ENCODE data around the gene CHST11.

The CHST11 gene

DNA sequence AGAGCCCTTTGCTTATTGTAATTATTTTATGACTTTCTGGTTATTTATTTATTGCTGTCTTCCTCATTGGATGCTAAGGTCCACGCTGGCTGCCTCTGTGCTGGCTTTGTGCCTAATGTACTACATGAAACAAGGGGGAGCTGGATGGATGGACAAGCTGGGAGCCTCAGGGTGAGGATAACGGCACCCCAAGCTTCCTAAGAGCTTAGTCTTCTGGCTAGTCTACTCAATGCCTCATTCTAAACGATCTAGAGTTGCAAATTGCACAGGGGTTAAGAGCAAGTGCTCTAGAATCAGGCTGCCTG is 172.0 kb downstream of the CHST11 start:
- H3K36me3 ChIP-seq (ENCODE audit: control insufficient read depth in 2 of 2, insufficient read depth in 1 of 2, low read length in 2 of 2): no peaks in the 10 kb centered on the region
- no peaks in the 10 kb centered on the region for H3K9me3 ChIP-seq (ENCODE audit: control insufficient read depth, insufficient read depth, low read depth, low read length)
- peaks cover 12% of the 10 kb centered on the region; the same call in 1 of the 2 replicates for H3K4me1 ChIP-seq (ENCODE audit: control insufficient read depth, insufficient read depth, low read length)
- ChIA-PET CTCF (no interaction called here), POLR2A (no interaction called here)
- no peak overlapping the region for H3K4me3 ChIP-seq (ENCODE audit: low read depth, low read length)
- TF ChIP-seq GLIS1 (tag by site-specific recombination; IDR thresholded peaks at IDR 0.05) (no peak), ZNF701 (tag by site-specific recombination; IDR thresholded peaks at IDR 0.05) (no peak), ZNF776 (tag by site-specific recombination; IDR thresholded peaks at IDR 0.05; ENCODE audit: borderline replicate concordance) (no peak), ZNF664 (tag by site-specific recombination; IDR thresholded peaks at IDR 0.05) (no peak), ZBTB1 (tag by site-specific recombination; IDR thresholded peaks at IDR 0.05) (no peak), SP2 (tag by site-specific recombination; IDR thresholded peaks at IDR 0.05) (no peak), ZNF112 (tag by site-specific recombination; IDR thresholded peaks at IDR 0.05) (no peak), ZNF426 (tag by site-specific recombination; IDR thresholded peaks at IDR 0.05) (no peak), ZNF239 (tag by site-specific recombination; IDR thresholded peaks at IDR 0.05) (no peak), ZNF747 (tag by site-specific recombination; IDR thresholded peaks at IDR 0.05) (no peak), ZNF501 (tag by site-specific recombination; IDR thresholded peaks at IDR 0.05) (no peak), EGR2 (tag by site-specific recombination; IDR thresholded peaks at IDR 0.05; ENCODE audit: low read depth) (no peak), GLI4 (tag by site-specific recombination; IDR thresholded peaks at IDR 0.05) (no peak), ZNF621 (tag by site-specific recombination; IDR thresholded peaks at IDR 0.05) (no peak), ZNF138 (tag by site-specific recombination; IDR thresholded peaks at IDR 0.05; ENCODE audit: borderline replicate concordance) (no peak)
- TF ChIP-seq, protein P1, sequence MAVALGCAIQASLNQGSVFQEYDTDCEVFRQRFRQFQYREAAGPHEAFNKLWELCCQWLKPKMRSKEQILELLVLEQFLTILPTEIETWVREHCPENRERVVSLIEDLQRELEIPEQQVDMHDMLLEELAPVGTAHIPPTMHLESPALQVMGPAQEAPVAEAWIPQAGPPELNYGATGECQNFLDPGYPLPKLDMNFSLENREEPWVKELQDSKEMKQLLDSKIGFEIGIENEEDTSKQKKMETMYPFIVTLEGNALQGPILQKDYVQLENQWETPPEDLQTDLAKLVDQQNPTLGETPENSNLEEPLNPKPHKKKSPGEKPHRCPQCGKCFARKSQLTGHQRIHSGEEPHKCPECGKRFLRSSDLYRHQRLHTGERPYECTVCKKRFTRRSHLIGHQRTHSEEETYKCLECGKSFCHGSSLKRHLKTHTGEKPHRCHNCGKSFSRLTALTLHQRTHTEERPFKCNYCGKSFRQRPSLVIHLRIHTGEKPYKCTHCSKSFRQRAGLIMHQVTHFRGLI (tag by site-specific recombination; IDR thresholded peaks at IDR 0.05): no peak
- TF ChIP-seq, protein P2, sequence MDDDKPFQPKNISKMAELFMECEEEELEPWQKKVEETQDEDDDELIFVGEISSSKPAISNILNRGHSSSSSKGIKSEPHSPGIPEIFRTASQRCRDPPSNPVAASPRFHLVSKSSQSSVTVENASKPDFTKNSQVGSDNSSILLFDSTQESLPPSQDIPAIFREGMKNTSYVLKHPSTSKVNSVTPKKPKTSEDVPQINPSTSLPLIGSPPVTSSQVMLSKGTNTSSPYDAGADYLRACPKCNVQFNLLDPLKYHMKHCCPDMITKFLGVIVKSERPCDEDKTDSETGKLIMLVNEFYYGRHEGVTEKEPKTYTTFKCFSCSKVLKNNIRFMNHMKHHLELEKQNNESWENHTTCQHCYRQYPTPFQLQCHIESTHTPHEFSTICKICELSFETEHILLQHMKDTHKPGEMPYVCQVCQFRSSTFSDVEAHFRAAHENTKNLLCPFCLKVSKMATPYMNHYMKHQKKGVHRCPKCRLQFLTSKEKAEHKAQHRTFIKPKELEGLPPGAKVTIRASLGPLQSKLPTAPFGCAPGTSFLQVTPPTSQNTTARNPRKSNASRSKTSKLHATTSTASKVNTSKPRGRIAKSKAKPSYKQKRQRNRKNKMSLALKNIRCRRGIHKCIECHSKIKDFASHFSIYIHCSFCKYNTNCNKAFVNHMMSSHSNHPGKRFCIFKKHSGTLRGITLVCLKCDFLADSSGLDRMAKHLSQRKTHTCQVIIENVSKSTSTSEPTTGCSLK (tag by site-specific recombination; IDR thresholded peaks at IDR 0.05): no peak
- TF ChIP-seq, protein P3, sequence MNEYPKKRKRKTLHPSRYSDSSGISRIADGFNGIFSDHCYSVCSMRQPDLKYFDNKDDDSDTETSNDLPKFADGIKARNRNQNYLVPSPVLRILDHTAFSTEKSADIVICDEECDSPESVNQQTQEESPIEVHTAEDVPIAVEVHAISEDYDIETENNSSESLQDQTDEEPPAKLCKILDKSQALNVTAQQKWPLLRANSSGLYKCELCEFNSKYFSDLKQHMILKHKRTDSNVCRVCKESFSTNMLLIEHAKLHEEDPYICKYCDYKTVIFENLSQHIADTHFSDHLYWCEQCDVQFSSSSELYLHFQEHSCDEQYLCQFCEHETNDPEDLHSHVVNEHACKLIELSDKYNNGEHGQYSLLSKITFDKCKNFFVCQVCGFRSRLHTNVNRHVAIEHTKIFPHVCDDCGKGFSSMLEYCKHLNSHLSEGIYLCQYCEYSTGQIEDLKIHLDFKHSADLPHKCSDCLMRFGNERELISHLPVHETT (tag by site-specific recombination; IDR thresholded peaks at IDR 0.05): no peak
- TF ChIP-seq, protein P4, sequence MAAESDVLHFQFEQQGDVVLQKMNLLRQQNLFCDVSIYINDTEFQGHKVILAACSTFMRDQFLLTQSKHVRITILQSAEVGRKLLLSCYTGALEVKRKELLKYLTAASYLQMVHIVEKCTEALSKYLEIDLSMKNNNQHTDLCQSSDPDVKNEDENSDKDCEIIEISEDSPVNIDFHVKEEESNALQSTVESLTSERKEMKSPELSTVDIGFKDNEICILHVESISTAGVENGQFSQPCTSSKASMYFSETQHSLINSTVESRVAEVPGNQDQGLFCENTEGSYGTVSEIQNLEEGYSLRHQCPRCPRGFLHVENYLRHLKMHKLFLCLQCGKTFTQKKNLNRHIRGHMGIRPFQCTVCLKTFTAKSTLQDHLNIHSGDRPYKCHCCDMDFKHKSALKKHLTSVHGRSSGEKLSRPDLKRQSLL (tag by site-specific recombination; IDR thresholded peaks at IDR 0.05): no peak
- H3K27ac ChIP-seq (ENCODE audit: extremely low read depth, low read depth, low read length): no peak overlapping the region

DNA sequence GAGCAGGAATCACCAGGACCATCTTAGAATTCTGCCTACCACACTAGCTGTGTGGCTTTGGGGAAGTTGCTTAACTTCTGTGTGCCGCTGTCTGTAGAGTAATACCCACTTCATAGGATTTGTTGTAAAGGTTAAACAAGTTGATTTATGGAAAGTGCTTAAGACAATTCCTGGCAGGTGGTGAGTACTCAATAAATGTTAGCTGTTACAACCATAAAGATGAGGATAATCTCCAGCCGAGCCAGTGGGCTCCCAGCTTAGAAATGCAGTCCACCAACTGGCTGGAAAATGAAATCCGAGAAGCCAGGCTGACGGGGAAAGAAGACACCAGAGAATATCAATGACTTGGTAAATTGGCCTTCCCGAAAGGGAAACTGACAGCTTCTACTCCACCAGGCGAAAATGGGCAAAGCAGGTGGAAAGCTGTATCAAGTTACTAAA is 173.5 kb downstream of the CHST11 start:
- Histone ChIP-seq H3K4me1 (ENCODE audit: control insufficient read depth, insufficient read depth, low read length) (peaks cover 12% of the 10 kb centered on the region; the same call in 1 of the 2 replicates), H3K9me3 (ENCODE audit: control insufficient read depth, insufficient read depth, low read depth, low read length) (no peaks in the 10 kb centered on the region), H3K36me3 (ENCODE audit: control insufficient read depth in 2 of 2, insufficient read depth in 1 of 2, low read length in 2 of 2) (no peaks in the 10 kb centered on the region), H3K4me3 (ENCODE audit: low read depth, low read length) (no peak overlapping the region), H3K27ac (ENCODE audit: extremely low read depth, low read depth, low read length) (no peak overlapping the region)
- POLR2A ChIA-PET: no interaction called here
- CTCF ChIA-PET: interaction anchor here (0.5 to 1.1 kb wide), 2 partner anchors 24 to 440 kb away, joined by 3 read pairs; no protein-coding TSS in a partner anchor
- TF ChIP-seq, protein P5, sequence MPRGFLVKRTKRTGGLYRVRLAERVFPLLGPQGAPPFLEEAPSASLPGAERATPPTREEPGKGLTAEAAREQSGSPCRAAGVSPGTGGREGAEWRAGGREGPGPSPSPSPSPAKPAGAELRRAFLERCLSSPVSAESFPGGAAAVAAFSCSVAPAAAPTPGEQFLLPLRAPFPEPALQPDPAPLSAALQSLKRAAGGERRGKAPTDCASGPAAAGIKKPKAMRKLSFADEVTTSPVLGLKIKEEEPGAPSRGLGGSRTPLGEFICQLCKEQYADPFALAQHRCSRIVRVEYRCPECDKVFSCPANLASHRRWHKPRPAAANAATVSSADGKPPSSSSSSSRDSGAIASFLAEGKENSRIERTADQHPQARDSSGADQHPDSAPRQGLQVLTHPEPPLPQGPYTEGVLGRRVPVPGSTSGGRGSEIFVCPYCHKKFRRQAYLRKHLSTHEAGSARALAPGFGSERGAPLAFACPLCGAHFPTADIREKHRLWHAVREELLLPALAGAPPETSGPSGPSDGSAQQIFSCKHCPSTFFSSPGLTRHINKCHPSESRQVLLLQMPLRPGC (tag by site-specific recombination; IDR thresholded peaks at IDR 0.05): no peak
- TF ChIP-seq ZNF621 (tag by site-specific recombination; IDR thresholded peaks at IDR 0.05): no peak
- no peak for TF ChIP-seq ZFP41 (tag by site-specific recombination; IDR thresholded peaks at IDR 0.05; ENCODE audit: borderline replicate concordance)
- TF ChIP-seq ZNF707 (tag by site-specific recombination; IDR thresholded peaks at IDR 0.05): no peak
- peak; percentile 17; the same call in 1 of the 2 replicates for TF ChIP-seq BCL11B (tag by site-specific recombination; IDR thresholded peaks at IDR 0.05; ENCODE audit: low read depth)
- no peak for TF ChIP-seq ZFP69B (tag by site-specific recombination; IDR thresholded peaks at IDR 0.05)
- peak; percentile 55 for TF ChIP-seq ZBTB8A (tag by site-specific recombination; IDR thresholded peaks at IDR 0.05)
- peak; percentile 37; the same call in 1 of the 2 replicates for TF ChIP-seq OVOL3 (tag by site-specific recombination; IDR thresholded peaks at IDR 0.05)
- TF ChIP-seq, protein P6, sequence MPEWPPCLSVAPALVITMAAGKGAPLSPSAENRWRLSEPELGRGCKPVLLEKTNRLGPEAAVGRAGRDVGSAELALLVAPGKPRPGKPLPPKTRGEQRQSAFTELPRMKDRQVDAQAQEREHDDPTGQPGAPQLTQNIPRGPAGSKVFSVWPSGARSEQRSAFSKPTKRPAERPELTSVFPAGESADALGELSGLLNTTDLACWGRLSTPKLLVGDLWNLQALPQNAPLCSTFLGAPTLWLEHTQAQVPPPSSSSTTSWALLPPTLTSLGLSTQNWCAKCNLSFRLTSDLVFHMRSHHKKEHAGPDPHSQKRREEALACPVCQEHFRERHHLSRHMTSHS (tag by site-specific recombination; IDR thresholded peaks at IDR 0.05): no peak
- TF ChIP-seq MEIS1 (CRISPR knock-in tag; IDR thresholded peaks at IDR 0.05; ENCODE audit: borderline replicate concordance): no peak
- peak; percentile 95 for TF ChIP-seq ZNF768 (tag by site-specific recombination; IDR thresholded peaks at IDR 0.05)

Data from HEK293 (cell line).